ENCODE results near the gene HS3ST6. TPM values are rescaled to one million over a fixed set of nuclear protein-coding genes. Genes with fewer than 3 reads are reported as not detected.

HS3ST6 gene
- total and polyA plus RNA-seq, 2 donors (not counting 3 experiments of a cell fraction or from before 2014, with no cell fraction given), result not detected

GRCh38 chr16:1865902-1866690 lies 52.1 kb downstream of the HS3ST6 start:
- CTCF ChIA-PET, result interaction anchor here (0.8 to 2.0 kb wide), 9 partner anchors 8 to 66 kb away, joined by 3 to 7 read pairs (median 4); no protein-coding TSS in a partner anchor
- peaks cover 2 to 7% of the 10 kb centered on the region in 2 experiments for H3K27me3 ChIP-seq (ENCODE audit: control insufficient read depth in 2 of 2, insufficient read depth in 2 of 2, low read length in 2 of 2)
- no peaks in the 10 kb centered on the region for H3K36me3 ChIP-seq (ENCODE audit: control insufficient read depth in 2 of 2, extremely low read depth in 1 of 2, insufficient read depth in 2 of 2, low read length in 2 of 2)
- POLR2A ChIA-PET, result no interaction called here
- DNase-seq (ENCODE audit: low read depth, low spot score) (no peak), FAIRE-seq (no peak)
- H4K20me1 ChIP-seq (replicated peaks; ENCODE audit: control insufficient read depth, extremely low read depth, insufficient read depth, low read length), result no peaks in the 10 kb centered on the region
- peaks cover 2% of the 10 kb centered on the region for H3K4me1 ChIP-seq (ENCODE audit: control insufficient read depth, extremely low read depth, insufficient read depth, low read length)
- dilution Hi-C loops (cut with MboI; ENCODE audit: extremely low pct_ligation_motif_present, low sequenced_read_pairs), result no loop called here
- H3K9me3 ChIP-seq (replicated peaks; ENCODE audit: control insufficient read depth, insufficient read depth, low read length), result no peaks in the 10 kb centered on the region
- no peak overlapping the region for H3K9ac ChIP-seq (replicated peaks; ENCODE audit: extremely low read depth, insufficient read depth, low read length)
- no peak overlapping the region for H3K4me2 ChIP-seq (ENCODE audit: insufficient read depth, low read length)
- TF ChIP-seq JUN (IDR thresholded peaks at IDR 0.05; ENCODE audit: borderline replicate concordance, insufficient read depth, insufficient read length, low read depth), result no peak
- no peak for TF ChIP-seq POLR2AphosphoS5 (IDR thresholded peaks at IDR 0.05; ENCODE audit: insufficient read depth, low read depth, low read length)
- TF ChIP-seq FOS (IDR thresholded peaks at IDR 0.05; ENCODE audit: borderline replicate concordance, insufficient read depth, low read length), result no peak
- no peak for TF ChIP-seq CTCF (IDR thresholded peaks at IDR 0.05; ENCODE audit: extremely low read depth in 1 of 2, insufficient read depth in 1 of 2, low read depth in 1 of 2, low read length in 2 of 2)
- no peak for TF ChIP-seq EZH2 (IDR thresholded peaks at IDR 0.05; ENCODE audit: borderline replicate concordance, low read depth, low read length, severe bottlenecking)
- TF ChIP-seq MAX (IDR thresholded peaks at IDR 0.05; ENCODE audit: insufficient read depth, insufficient read length), result no peak
- H3K27ac ChIP-seq (ENCODE audit: insufficient read depth, low read depth, low read length), result no peak overlapping the region
- H3K4me3 ChIP-seq (replicated peaks in 1 of 3; ENCODE audit: insufficient read depth in 1 of 3, low read depth in 1 of 3, low read length in 3 of 3), result no peak overlapping the region
- no peak overlapping the region for H2AFZ ChIP-seq (ENCODE audit: low read depth, low read length)
- no peaks in the 10 kb centered on the region for H3K79me2 ChIP-seq (ENCODE audit: control insufficient read depth, insufficient read depth, low read length)
- intact Hi-C loops (cut with micrococcal nuclease), result no loop called here
- no TSS peak for BruUV-seq (replicated peaks)
- no peaks in the 10 kb centered on the region for H3K9me1 ChIP-seq (replicated peaks; ENCODE audit: control insufficient read depth, extremely low read depth, insufficient read depth, low read length)
